HepG2 (cell line): ENCODE measurements around the gene RPS10. TPM values are rescaled to one million over a fixed set of nuclear protein-coding genes. Genes with fewer than 3 reads are reported as not detected.
A peak's percentile ranks its signal among the peaks of the same experiment; 100 is the strongest.

Experiments
- CAMTA2 ChIP-seq: sonication (generic); formaldehyde crosslinking; IDR thresholded peaks from 2 replicates; pipeline ENCODE4 v1.4.0; 2020; ENCODE audit warnings: mild to moderate bottlenecking, missing genetic modification reagents, borderline replicate concordance
- DR1 ChIP-seq: sonication (generic); formaldehyde crosslinking; IDR thresholded peaks from 2 replicates; pipeline ENCODE4 v1.8.0; 2021; ENCODE audit warnings: mild to moderate bottlenecking, missing genetic modification reagents, inconsistent platforms
- ESRRA ChIP-seq: sonication (generic); formaldehyde crosslinking; IDR thresholded peaks from 2 replicates; pipeline ENCODE4 v1.5.1; 2020; ENCODE audit warnings: mild to moderate bottlenecking, low read depth, missing genetic modification reagents
- KAT7 ChIP-seq: IDR thresholded peaks from 2 replicates; pipeline ENCODE4 v1.6.1; 2018; ENCODE audit warnings: borderline replicate concordance, missing compliant biosample characterization
- KLF16 ChIP-seq, 2 experiments: sonication (generic) in 1 of 2; formaldehyde crosslinking in 1 of 2; IDR thresholded peaks; 2 replicates each; pipeline versions ENCODE4 v1.6.1 to v1.8.0; 2016 to 2023; ENCODE audit warnings: missing genetic modification reagents in 2 of 2, missing compliant biosample characterization in 1 of 2
- SMYD3 ChIP-seq: sonication (generic); formaldehyde crosslinking; IDR thresholded peaks from 2 replicates; pipeline ENCODE4 v1.8.1; 2023; ENCODE audit warnings: mild to moderate bottlenecking, missing genetic modification reagents
- ZNF124 ChIP-seq: sonication (generic); formaldehyde crosslinking; IDR thresholded peaks from 2 replicates; pipeline ENCODE4 v1.4.0; 2020; ENCODE audit warnings: missing genetic modification reagents
- polyA plus RNA-seq, 8 experiments: library from polyadenylated mRNA; depleted of rRNA in 3 of 8; stranded (reverse) in 7 of 8; unstranded in 1 of 8; fragments of >200 nt; fragmentation: Illumina TruSeq in 4 of 8; extraction: Trizol in 4 of 8; gene quantifications; 2 replicates each; pipeline versions ENCODE4 v1.2.1 to v1.2.3, GENCODE V29; 2011 to 2016; ENCODE audit warnings: low read depth in 4 of 8, missing spikeins in 1 of 8, mixed read lengths in 1 of 8; ENCODE audit not compliant: insufficient read depth in 1 of 8
- total RNA-seq, 5 experiments: library from RNA; depleted of rRNA; stranded (reverse); fragments of >200 nt; fragmentation: Illumina TruSeq; extraction: Trizol; gene quantifications; 2 replicates each; pipeline ENCODE4 v1.2.3, GENCODE V29; 2016; ENCODE audit warnings: low read depth in 1 of 5
- TF ChIP-seq, protein P1 (sequence below): sonication (generic); formaldehyde crosslinking; IDR thresholded peaks from 2 replicates; pipeline ENCODE4 v1.4.0; 2020; ENCODE audit warnings: missing genetic modification reagents
- TF ChIP-seq, protein P2 (sequence below): sonication (generic); formaldehyde crosslinking; IDR thresholded peaks from 2 replicates; pipeline ENCODE4 v1.4.0; 2020; ENCODE audit warnings: missing genetic modification reagents, borderline replicate concordance
- TF ChIP-seq, protein P3 (sequence below): sonication (generic); formaldehyde crosslinking; IDR thresholded peaks from 2 replicates; pipeline ENCODE4 v1.4.0; 2020; ENCODE audit warnings: missing genetic modification reagents, low read depth, mild to moderate bottlenecking, borderline replicate concordance
- TF ChIP-seq, protein P4 (sequence below): IDR thresholded peaks from 2 replicates; pipeline ENCODE4 v1.6.1; 2016; ENCODE audit warnings: low read depth, missing genetic modification reagents, missing compliant biosample characterization
- TF ChIP-seq, protein P5 (sequence below): sonication (generic); formaldehyde crosslinking; IDR thresholded peaks from 2 replicates; pipeline ENCODE4 v1.4.0; 2020; ENCODE audit warnings: mild to moderate bottlenecking, missing genetic modification reagents
- TF ChIP-seq, protein P6 (sequence below): sonication (generic); formaldehyde crosslinking; IDR thresholded peaks from 2 replicates; pipeline ENCODE4 v1.5.1; 2020; ENCODE audit warnings: missing genetic modification reagents, mild to moderate bottlenecking, borderline replicate concordance

The RPS10 gene
- total and polyA plus RNA-seq, 2 of the 13 experiments (the other 11 are each of a cell fraction or from before 2014, with no cell fraction given), result 2,909 to 4,648 TPM

DNA sequence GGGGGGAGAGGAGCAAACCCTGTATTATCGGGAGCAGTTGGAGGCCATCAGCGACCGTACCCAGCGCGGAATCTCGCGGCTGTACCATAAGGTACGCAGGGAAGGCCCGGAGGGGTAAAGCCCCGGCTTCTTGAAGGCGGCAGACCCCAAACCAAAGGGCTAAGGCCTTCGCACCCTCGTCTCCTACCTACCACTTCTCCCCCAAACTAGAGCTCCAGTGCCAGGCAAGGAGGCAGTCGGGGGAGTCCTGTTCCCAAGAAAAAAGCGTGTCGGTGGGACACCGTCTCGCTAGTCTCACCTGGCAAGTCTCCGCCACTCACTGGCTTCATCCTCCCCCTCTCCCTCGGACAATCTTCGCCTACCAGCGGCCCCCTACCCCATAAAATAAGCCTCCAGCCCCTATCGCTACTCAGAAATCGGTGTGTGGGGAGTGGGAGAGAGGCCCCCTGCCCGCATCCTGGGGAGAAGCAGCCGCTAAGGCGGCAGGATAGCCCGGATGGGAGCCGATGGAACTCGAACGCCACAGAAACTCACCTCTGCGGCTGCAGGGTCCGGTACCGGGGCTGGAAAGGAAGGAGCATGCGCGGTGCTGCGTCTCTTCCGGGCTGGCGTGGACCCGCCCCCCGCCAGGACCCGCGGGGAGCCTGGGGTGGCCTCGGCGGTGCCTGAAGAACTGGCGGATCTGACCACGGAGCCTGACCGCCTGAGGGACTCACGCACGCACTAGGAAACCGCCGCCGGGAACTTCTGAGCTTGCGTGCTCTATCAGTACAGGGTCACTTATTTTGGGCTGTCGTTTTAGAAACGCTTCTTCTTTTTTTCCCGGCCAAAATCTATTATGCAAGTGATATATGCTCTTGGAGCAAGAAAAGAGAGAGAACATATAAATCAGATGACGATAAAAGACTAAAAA, at the start of gene RPS10 (continued):
- TF ChIP-seq, protein P1, sequence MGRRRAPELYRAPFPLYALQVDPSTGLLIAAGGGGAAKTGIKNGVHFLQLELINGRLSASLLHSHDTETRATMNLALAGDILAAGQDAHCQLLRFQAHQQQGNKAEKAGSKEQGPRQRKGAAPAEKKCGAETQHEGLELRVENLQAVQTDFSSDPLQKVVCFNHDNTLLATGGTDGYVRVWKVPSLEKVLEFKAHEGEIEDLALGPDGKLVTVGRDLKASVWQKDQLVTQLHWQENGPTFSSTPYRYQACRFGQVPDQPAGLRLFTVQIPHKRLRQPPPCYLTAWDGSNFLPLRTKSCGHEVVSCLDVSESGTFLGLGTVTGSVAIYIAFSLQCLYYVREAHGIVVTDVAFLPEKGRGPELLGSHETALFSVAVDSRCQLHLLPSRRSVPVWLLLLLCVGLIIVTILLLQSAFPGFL (CRISPR knock-in tag), result no peak
- TF ChIP-seq, protein P2, sequence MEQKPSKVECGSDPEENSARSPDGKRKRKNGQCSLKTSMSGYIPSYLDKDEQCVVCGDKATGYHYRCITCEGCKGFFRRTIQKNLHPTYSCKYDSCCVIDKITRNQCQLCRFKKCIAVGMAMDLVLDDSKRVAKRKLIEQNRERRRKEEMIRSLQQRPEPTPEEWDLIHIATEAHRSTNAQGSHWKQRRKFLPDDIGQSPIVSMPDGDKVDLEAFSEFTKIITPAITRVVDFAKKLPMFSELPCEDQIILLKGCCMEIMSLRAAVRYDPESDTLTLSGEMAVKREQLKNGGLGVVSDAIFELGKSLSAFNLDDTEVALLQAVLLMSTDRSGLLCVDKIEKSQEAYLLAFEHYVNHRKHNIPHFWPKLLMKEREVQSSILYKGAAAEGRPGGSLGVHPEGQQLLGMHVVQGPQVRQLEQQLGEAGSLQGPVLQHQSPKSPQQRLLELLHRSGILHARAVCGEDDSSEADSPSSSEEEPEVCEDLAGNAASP (CRISPR knock-in tag), result peak; percentile 27
- TF ChIP-seq, protein P3, sequence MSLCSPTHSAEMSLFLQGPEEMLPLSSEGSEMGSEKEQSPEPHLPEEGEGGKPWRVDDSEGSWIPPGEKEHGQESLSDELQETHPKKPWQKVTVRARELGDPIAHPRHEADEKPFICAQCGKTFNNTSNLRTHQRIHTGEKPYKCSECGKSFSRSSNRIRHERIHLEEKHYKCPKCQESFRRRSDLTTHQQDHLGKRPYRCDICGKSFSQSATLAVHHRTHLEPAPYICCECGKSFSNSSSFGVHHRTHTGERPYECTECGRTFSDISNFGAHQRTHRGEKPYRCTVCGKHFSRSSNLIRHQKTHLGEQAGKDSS, result peak; percentile 83; the same call in 1 of the 2 replicates
- TF ChIP-seq ZNF124 (CRISPR knock-in tag) (peak; percentile 63; the same call in 1 of the 2 replicates), CAMTA2 (CRISPR knock-in tag) (0 out of 2 replicates have a peak, but pooled peaks have one; percentile 68), ESRRA (no peak), SMYD3 (CRISPR knock-in tag) (no peak), KLF16 (CRISPR knock-in tag; IDR thresholded peaks at IDR 0.05) (peak in 1 of 2 experiments; percentile 88; a peak in 1 of 4 replicates), KAT7 (CRISPR knock-in tag) (peak; percentile 76; the same call in 1 of the 2 replicates), DR1 (CRISPR knock-in tag) (peak; percentile 96)
- TF ChIP-seq, protein P4, sequence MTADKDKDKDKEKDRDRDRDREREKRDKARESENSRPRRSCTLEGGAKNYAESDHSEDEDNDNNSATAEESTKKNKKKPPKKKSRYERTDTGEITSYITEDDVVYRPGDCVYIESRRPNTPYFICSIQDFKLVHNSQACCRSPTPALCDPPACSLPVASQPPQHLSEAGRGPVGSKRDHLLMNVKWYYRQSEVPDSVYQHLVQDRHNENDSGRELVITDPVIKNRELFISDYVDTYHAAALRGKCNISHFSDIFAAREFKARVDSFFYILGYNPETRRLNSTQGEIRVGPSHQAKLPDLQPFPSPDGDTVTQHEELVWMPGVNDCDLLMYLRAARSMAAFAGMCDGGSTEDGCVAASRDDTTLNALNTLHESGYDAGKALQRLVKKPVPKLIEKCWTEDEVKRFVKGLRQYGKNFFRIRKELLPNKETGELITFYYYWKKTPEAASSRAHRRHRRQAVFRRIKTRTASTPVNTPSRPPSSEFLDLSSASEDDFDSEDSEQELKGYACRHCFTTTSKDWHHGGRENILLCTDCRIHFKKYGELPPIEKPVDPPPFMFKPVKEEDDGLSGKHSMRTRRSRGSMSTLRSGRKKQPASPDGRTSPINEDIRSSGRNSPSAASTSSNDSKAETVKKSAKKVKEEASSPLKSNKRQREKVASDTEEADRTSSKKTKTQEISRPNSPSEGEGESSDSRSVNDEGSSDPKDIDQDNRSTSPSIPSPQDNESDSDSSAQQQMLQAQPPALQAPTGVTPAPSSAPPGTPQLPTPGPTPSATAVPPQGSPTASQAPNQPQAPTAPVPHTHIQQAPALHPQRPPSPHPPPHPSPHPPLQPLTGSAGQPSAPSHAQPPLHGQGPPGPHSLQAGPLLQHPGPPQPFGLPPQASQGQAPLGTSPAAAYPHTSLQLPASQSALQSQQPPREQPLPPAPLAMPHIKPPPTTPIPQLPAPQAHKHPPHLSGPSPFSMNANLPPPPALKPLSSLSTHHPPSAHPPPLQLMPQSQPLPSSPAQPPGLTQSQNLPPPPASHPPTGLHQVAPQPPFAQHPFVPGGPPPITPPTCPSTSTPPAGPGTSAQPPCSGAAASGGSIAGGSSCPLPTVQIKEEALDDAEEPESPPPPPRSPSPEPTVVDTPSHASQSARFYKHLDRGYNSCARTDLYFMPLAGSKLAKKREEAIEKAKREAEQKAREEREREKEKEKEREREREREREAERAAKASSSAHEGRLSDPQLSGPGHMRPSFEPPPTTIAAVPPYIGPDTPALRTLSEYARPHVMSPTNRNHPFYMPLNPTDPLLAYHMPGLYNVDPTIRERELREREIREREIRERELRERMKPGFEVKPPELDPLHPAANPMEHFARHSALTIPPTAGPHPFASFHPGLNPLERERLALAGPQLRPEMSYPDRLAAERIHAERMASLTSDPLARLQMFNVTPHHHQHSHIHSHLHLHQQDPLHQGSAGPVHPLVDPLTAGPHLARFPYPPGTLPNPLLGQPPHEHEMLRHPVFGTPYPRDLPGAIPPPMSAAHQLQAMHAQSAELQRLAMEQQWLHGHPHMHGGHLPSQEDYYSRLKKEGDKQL (CRISPR knock-in tag), result no peak
- TF ChIP-seq, protein P5, sequence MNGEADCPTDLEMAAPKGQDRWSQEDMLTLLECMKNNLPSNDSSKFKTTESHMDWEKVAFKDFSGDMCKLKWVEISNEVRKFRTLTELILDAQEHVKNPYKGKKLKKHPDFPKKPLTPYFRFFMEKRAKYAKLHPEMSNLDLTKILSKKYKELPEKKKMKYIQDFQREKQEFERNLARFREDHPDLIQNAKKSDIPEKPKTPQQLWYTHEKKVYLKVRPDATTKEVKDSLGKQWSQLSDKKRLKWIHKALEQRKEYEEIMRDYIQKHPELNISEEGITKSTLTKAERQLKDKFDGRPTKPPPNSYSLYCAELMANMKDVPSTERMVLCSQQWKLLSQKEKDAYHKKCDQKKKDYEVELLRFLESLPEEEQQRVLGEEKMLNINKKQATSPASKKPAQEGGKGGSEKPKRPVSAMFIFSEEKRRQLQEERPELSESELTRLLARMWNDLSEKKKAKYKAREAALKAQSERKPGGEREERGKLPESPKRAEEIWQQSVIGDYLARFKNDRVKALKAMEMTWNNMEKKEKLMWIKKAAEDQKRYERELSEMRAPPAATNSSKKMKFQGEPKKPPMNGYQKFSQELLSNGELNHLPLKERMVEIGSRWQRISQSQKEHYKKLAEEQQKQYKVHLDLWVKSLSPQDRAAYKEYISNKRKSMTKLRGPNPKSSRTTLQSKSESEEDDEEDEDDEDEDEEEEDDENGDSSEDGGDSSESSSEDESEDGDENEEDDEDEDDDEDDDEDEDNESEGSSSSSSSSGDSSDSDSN (CRISPR knock-in tag), result peak; percentile 63; the same call in 1 of the 2 replicates
- TF ChIP-seq, protein P6, sequence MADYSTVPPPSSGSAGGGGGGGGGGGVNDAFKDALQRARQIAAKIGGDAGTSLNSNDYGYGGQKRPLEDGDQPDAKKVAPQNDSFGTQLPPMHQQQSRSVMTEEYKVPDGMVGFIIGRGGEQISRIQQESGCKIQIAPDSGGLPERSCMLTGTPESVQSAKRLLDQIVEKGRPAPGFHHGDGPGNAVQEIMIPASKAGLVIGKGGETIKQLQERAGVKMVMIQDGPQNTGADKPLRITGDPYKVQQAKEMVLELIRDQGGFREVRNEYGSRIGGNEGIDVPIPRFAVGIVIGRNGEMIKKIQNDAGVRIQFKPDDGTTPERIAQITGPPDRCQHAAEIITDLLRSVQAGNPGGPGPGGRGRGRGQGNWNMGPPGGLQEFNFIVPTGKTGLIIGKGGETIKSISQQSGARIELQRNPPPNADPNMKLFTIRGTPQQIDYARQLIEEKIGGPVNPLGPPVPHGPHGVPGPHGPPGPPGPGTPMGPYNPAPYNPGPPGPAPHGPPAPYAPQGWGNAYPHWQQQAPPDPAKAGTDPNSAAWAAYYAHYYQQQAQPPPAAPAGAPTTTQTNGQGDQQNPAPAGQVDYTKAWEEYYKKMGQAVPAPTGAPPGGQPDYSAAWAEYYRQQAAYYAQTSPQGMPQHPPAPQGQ (CRISPR knock-in tag), result no peak
